IMR-90 (cell line): Measurements from ENCODE around the gene EIF2B4. TPM values are rescaled to one million over a fixed set of nuclear protein-coding genes. Genes with fewer than 3 reads are reported as not detected.

Experiments used
- ATAC-seq: fragments of 200-7000 bp; cut with Tn5 transposase; 2 replicates; pipeline ENCODE4 v1.9.1; 2020; ENCODE audit warnings: low read depth, mild to moderate bottlenecking, moderate library complexity
- BruUV-seq: library from RNA; stranded (reverse); fragments of 400-500 nt; replicated peaks from 2 replicates; lab custom pipeline; 2021; lab: Mats Ljungman, UMichigan
- CTCF ChIA-PET: fragments of 300-600 bp; formaldehyde crosslinking; extraction: SDS; loops from one replicate; lab custom pipeline; 2021; ENCODE audit warnings: antibody characterized with exemption; lab: Yijun Ruan, JAX
- POLR2A ChIA-PET: fragments of 300-600 bp; sonication (Branson Sonifier 250); formaldehyde crosslinking; loops from one replicate; lab custom pipeline; 2022; ENCODE audit warnings: antibody characterized with exemption; ENCODE audit not compliant: unreplicated experiment; lab: Charles Lee
- DNase-seq: peaks from one replicate; pipeline ENCODE4 v3.0.0; 2013
- H2AFZ ChIP-seq: replicated peaks from 2 replicates; pipeline ENCODE3; 2013; ENCODE audit warnings: low read length, mild to moderate bottlenecking; ENCODE audit not compliant: poor library complexity
- H2AK5ac ChIP-seq: 2 replicates; pipeline ENCODE4 v1.6.1; 2013; ENCODE audit warnings: low read depth, low read length, inconsistent platforms
- H2AK9ac ChIP-seq: replicated peaks from 2 replicates; pipeline ENCODE3; 2013; ENCODE audit warnings: mild to moderate bottlenecking, low read depth, low read length, moderate library complexity; ENCODE audit not compliant: poor library complexity
- H2BK120ac ChIP-seq: 2 replicates; pipeline ENCODE4 v1.6.1; 2013; ENCODE audit warnings: low read depth, low read length, inconsistent platforms
- H2BK15ac ChIP-seq: 3 replicates; pipeline ENCODE4 v1.6.1; 2013; ENCODE audit warnings: low read depth, low read length, inconsistent platforms
- H2BK20ac ChIP-seq: 2 replicates; pipeline ENCODE4 v1.6.1; 2013; ENCODE audit warnings: low read depth, mild to moderate bottlenecking, inconsistent platforms, low read length, moderate library complexity
- H2BK5ac ChIP-seq: 2 replicates; pipeline ENCODE4 v1.6.1; 2013; ENCODE audit warnings: mild to moderate bottlenecking, low read depth, low read length, inconsistent platforms; ENCODE audit not compliant: poor library complexity, severe bottlenecking
- H3K14ac ChIP-seq: replicated peaks from 2 replicates; pipeline ENCODE4 v1.6.1; 2013; ENCODE audit warnings: low read depth, low read length, inconsistent platforms
- H3K18ac ChIP-seq: 2 replicates; pipeline ENCODE4 v1.6.1; 2013; ENCODE audit warnings: low read depth, low read length, control low read depth
- H3K23ac ChIP-seq: 2 replicates; pipeline ENCODE4 v1.6.1; 2013; ENCODE audit warnings: low read depth, low read length, inconsistent platforms
- H3K27ac ChIP-seq: 2 replicates; pipeline ENCODE4 v1.5.1; 2013; ENCODE audit warnings: mild to moderate bottlenecking, control low read depth, low read length; ENCODE audit not compliant: insufficient read depth
- H3K27me3 ChIP-seq: 2 replicates; pipeline ENCODE4 v1.6.1; 2013; ENCODE audit warnings: low read length; ENCODE audit not compliant: control insufficient read depth, insufficient read depth
- H3K36me3 ChIP-seq: 2 replicates; pipeline ENCODE4 v1.6.1; 2013; ENCODE audit warnings: low read length, mixed read lengths; ENCODE audit not compliant: control insufficient read depth, insufficient read depth
- H3K4ac ChIP-seq: 2 replicates; pipeline ENCODE4 v1.6.1; 2013; ENCODE audit warnings: low read depth, low read length, inconsistent platforms
- H3K4me1 ChIP-seq: 2 replicates; pipeline ENCODE4 v1.6.1; 2013; ENCODE audit warnings: low read length, mixed read lengths; ENCODE audit not compliant: control insufficient read depth, insufficient read depth
- H3K4me2 ChIP-seq: 2 replicates; pipeline ENCODE4 v1.6.1; 2013; ENCODE audit warnings: low read depth, mild to moderate bottlenecking, control low read depth, low read length, moderate library complexity
- H3K4me3 ChIP-seq: 2 replicates; pipeline ENCODE4 v1.5.1; 2013; ENCODE audit warnings: low read depth, mild to moderate bottlenecking, control low read depth, low read length, moderate library complexity; ENCODE audit not compliant: insufficient read depth
- H3K56ac ChIP-seq: 2 replicates; pipeline ENCODE4 v1.6.1; 2013; ENCODE audit warnings: low read length, inconsistent platforms; ENCODE audit not compliant: insufficient read depth; ENCODE audit errors: extremely low read depth
- H3K79me1 ChIP-seq, 2 experiments: 2 replicates each; pipeline ENCODE4 v1.6.1; 2013; ENCODE audit warnings: low read length in 2 of 2, inconsistent platforms in 1 of 2, low read depth in 1 of 2
- H3K9ac ChIP-seq: 2 replicates; pipeline ENCODE4 v1.6.1; 2013; ENCODE audit warnings: low read depth, low read length, control low read depth
- H3K9me1 ChIP-seq: 2 replicates; pipeline ENCODE4 v1.6.1; 2013; ENCODE audit warnings: low read length, inconsistent platforms; ENCODE audit not compliant: insufficient read depth
- H3K9me3 ChIP-seq: 2 replicates; pipeline ENCODE4 v1.6.1; 2013; ENCODE audit warnings: low read length; ENCODE audit not compliant: control insufficient read depth, insufficient read depth
- H4K20me1 ChIP-seq: 2 replicates; pipeline ENCODE4 v1.6.1; 2013; ENCODE audit warnings: low read length, inconsistent platforms; ENCODE audit not compliant: insufficient read depth
- H4K5ac ChIP-seq: 2 replicates; pipeline ENCODE4 v1.6.1; 2013; ENCODE audit warnings: mild to moderate bottlenecking, low read depth, low read length, control low read depth
- H4K8ac ChIP-seq, 2 experiments: 2 replicates each; pipeline ENCODE4 v1.6.1; 2013; ENCODE audit warnings: low read depth in 2 of 2, low read length in 2 of 2, control low read depth in 1 of 2, inconsistent platforms in 1 of 2
- H4K91ac ChIP-seq: 2 replicates; pipeline ENCODE4 v1.6.1; 2013; ENCODE audit warnings: low read depth, low read length, inconsistent platforms; ENCODE audit not compliant: insufficient read depth
- BHLHE40 ChIP-seq: fragments of 150-350 bp; IDR thresholded peaks from 2 replicates; pipeline ENCODE4 v1.6.1; 2016; ENCODE audit warnings: mild to moderate bottlenecking, low read depth, low read length
- CEBPB ChIP-seq: IDR thresholded peaks from 2 replicates; pipeline ENCODE4 v1.6.1; 2012; ENCODE audit warnings: low read depth, low read length, improper control_type of control experiment
- CHD1 ChIP-seq: IDR thresholded peaks from 2 replicates; pipeline ENCODE4 v1.6.1; 2012; ENCODE audit warnings: low read depth, low read length, improper control_type of control experiment
- CTCF ChIP-seq: conservative IDR thresholded peaks from 2 replicates; pipeline ENCODE4 v1.5.1; 2012; ENCODE audit warnings: mild to moderate bottlenecking, low read depth, low read length, improper control_type of control experiment
- FOS ChIP-seq: fragments of 150-350 bp; IDR thresholded peaks from 2 replicates; pipeline ENCODE4 v1.6.1; 2016; ENCODE audit warnings: low read depth, low read length
- MAFK ChIP-seq: IDR thresholded peaks from 2 replicates; pipeline ENCODE4 v1.6.1; 2012; ENCODE audit warnings: low read depth, low read length, improper control_type of control experiment
- MAZ ChIP-seq: IDR thresholded peaks from 2 replicates; pipeline ENCODE4 v1.6.1; 2012; ENCODE audit warnings: low read depth, mild to moderate bottlenecking, low read length, improper control_type of control experiment, moderate library complexity, borderline replicate concordance
- MXI1 ChIP-seq: IDR thresholded peaks from 2 replicates; pipeline ENCODE4 v1.6.1; 2012; ENCODE audit warnings: low read depth, mild to moderate bottlenecking, low read length, moderate library complexity, borderline replicate concordance
- NFE2L2 ChIP-seq: fragments of 150-350 bp; IDR thresholded peaks from 2 replicates; pipeline ENCODE4 v1.6.1; 2016; ENCODE audit warnings: low read depth, mild to moderate bottlenecking, low read length
- POLR2A ChIP-seq: IDR thresholded peaks from 2 replicates; pipeline ENCODE4 v1.6.1; 2012; ENCODE audit warnings: mild to moderate bottlenecking, low read depth, low read length
- RAD21 ChIP-seq: IDR thresholded peaks from 2 replicates; pipeline ENCODE4 v1.6.1; 2012; ENCODE audit warnings: low read length, improper control_type of control experiment
- RCOR1 ChIP-seq: IDR thresholded peaks from 2 replicates; pipeline ENCODE4 v1.6.1; 2012; ENCODE audit warnings: mild to moderate bottlenecking, low read length, improper control_type of control experiment; ENCODE audit not compliant: insufficient replicate concordance
- RFX5 ChIP-seq: IDR thresholded peaks from 2 replicates; pipeline ENCODE4 v1.8.0; 2012; ENCODE audit warnings: low read depth, mild to moderate bottlenecking, low read length, moderate library complexity
- SMC3 ChIP-seq: fragments of 150-350 bp; IDR thresholded peaks from 2 replicates; pipeline ENCODE4 v1.6.1; 2016; ENCODE audit warnings: low read depth, mild to moderate bottlenecking, antibody characterized with exemption, low read length, moderate library complexity
- USF2 ChIP-seq: fragments of 150-350 bp; IDR thresholded peaks from 2 replicates; pipeline ENCODE4 v1.6.1; 2017; ENCODE audit warnings: mild to moderate bottlenecking, antibody characterized with exemption, low read length, low read depth
- WGBS, 2 experiments: methylation state at CpG; one replicate each; pipeline versions ENCODE4 v1.1.5 to v1.1.7; 2013; ENCODE audit warnings: missing lambda C conversion rate in 2 of 2; ENCODE audit not compliant: insufficient read length in 1 of 2; ENCODE audit errors: extremely low coverage in 2 of 2; 5-methylcytosine and 5-hydroxymethylcytosine counted together
- dilution Hi-C: fragments of 300-500 bp; cut with HindIII; formaldehyde crosslinking; loops from one replicate; pipeline ENCODE4 v1.14.3; 2018; ENCODE audit warnings: low sequenced_read_pairs; ENCODE audit not compliant: unreplicated experiment
- in situ Hi-C: fragments of 300-500 bp; cut with MboI; formaldehyde crosslinking; loops from 3 replicates; pipeline ENCODE4 v1.14.3; 2019; ENCODE audit warnings: low sequenced_read_pairs, inconsistent platforms, mixed read lengths
- intact Hi-C: fragments of 100-400 bp; cut with micrococcal nuclease; formaldehyde crosslinking; loops from 2 replicates; pipeline ENCODE4 v1.10.0; 2022
- polyA plus RNA-seq, 3 experiments: library from polyadenylated mRNA; depleted of rRNA; stranded (reverse); fragments of >200 nt; gene quantifications; 2 replicates each; pipeline ENCODE4 v1.2.3, GENCODE V29; 2012; ENCODE audit warnings: low replicate concordance in 1 of 3
- total RNA-seq: library from RNA; depleted of rRNA; stranded (reverse); fragments of >200 nt; gene quantifications from 2 replicates; pipeline ENCODE4 v1.2.3, GENCODE V29; 2012

The EIF2B4 gene
- total and polyA plus RNA-seq, 2 of the 4 experiments (the other 2 are of a cell fraction): 40.3 to 47.9 TPM

GRCh38 chr2:27376866-27377617 is 6.9 kb upstream of the EIF2B4 start:
- H4K5ac ChIP-seq: no peak overlapping the region
- ChIA-PET CTCF (no interaction called here), POLR2A (interaction anchor here (1.0 kb wide), 1 partner anchor 52 kb away, joined by 4 read pairs; no protein-coding TSS in a partner anchor)
- no peak overlapping the region for H2BK120ac ChIP-seq
- H2BK20ac ChIP-seq: no peak overlapping the region
- intact Hi-C loops (no loop called here), dilution Hi-C loops (no loop called here), in situ Hi-C loops (no loop called here)
- no peak overlapping the region for H3K4me2 ChIP-seq
- H3K27ac ChIP-seq: no peak overlapping the region
- no peak overlapping the region for H2BK15ac ChIP-seq
- no peak overlapping the region for H3K4ac ChIP-seq
- H3K56ac ChIP-seq: no peak overlapping the region
- no peak overlapping the region for H3K18ac ChIP-seq
- H2AK5ac ChIP-seq: no peak overlapping the region
- no peak overlapping the region for H2AK9ac ChIP-seq
- 62% methylated on average over 4 of the region's 10 CpGs; no CpG with 5 or more reads in 1 of the 2 experiments for WGBS, 2 experiments
- no peak for ATAC-seq
- no peak for DNase-seq
- H3K4me3 ChIP-seq: no peak overlapping the region
- no peaks in the 10 kb centered on the region for H3K27me3 ChIP-seq
- H3K9me3 ChIP-seq: no peaks in the 10 kb centered on the region
- H3K14ac ChIP-seq: no peak overlapping the region
- BruUV-seq: no TSS peak
- H3K4me1 ChIP-seq: peaks cover 10% of the 10 kb centered on the region
- H3K9me1 ChIP-seq: peaks cover 5% of the 10 kb centered on the region; the same call in 1 of the 2 replicates
- H4K8ac ChIP-seq: no peak overlapping the region
- H2AFZ ChIP-seq: no peak overlapping the region
- no peak overlapping the region for H2BK5ac ChIP-seq
- H3K36me3 ChIP-seq: peaks cover 59% of the 10 kb centered on the region
- no peak overlapping the region for H4K91ac ChIP-seq
- H3K79me1 ChIP-seq: peaks cover 24 to 67% of the 10 kb centered on the region in 2 experiments
- H3K9ac ChIP-seq: no peak overlapping the region
- no peak overlapping the region for H3K23ac ChIP-seq
- peaks cover 25% of the 10 kb centered on the region; the same call in 1 of the 2 replicates for H4K20me1 ChIP-seq
- no peak for TF ChIP-seq MAZ
- TF ChIP-seq MXI1: no peak
- no peak for TF ChIP-seq RFX5
- no peak for TF ChIP-seq POLR2A
- TF ChIP-seq USF2: no peak
- no peak for TF ChIP-seq CHD1
- no peak for TF ChIP-seq RCOR1
- no peak for TF ChIP-seq FOS
- no peak for TF ChIP-seq CTCF
- TF ChIP-seq CEBPB: no peak
- TF ChIP-seq SMC3: no peak
- no peak for TF ChIP-seq RAD21
- TF ChIP-seq BHLHE40: no peak
- no peak for TF ChIP-seq NFE2L2
- TF ChIP-seq MAFK: no peak
